Parathyroid adenoma (tissue), 2 donors: Measurements from ENCODE around the gene FES.

Experiments
- H2AFZ ChIP-seq: fragments of 300-600 bp; sonication (generic); one replicate; pipeline ENCODE4 v1.7.0; 2017; ENCODE audit warnings: antibody characterized with exemption, mild to moderate bottlenecking
- H3K27ac ChIP-seq: fragments of 300-600 bp; sonication (generic); one replicate; pipeline ENCODE4 v1.7.0; 2017
- H3K27me3 ChIP-seq: fragments of 300-600 bp; sonication (generic); one replicate; pipeline ENCODE4 v1.7.0; 2017; ENCODE audit warnings: low read length; ENCODE audit not compliant: control insufficient read depth, insufficient read depth
- H3K36me3 ChIP-seq: fragments of 300-600 bp; sonication (generic); one replicate; pipeline ENCODE4 v1.7.0; 2017; ENCODE audit warnings: low read length; ENCODE audit not compliant: control insufficient read depth, insufficient read depth
- H3K4me1 ChIP-seq: fragments of 300-600 bp; sonication (generic); one replicate; pipeline ENCODE4 v1.7.0; 2017; ENCODE audit warnings: control low read depth
- H3K4me2 ChIP-seq: fragments of 300-600 bp; sonication (generic); one replicate; pipeline ENCODE4 v1.7.0; 2017; ENCODE audit warnings: low read length
- H3K4me3 ChIP-seq: fragments of 300-600 bp; sonication (generic); one replicate; pipeline ENCODE4 v1.7.0; 2017; ENCODE audit warnings: low read depth, low read length
- H3K79me2 ChIP-seq: fragments of 300-600 bp; sonication (generic); one replicate; pipeline ENCODE4 v1.7.0; 2017; ENCODE audit warnings: control low read depth
- H3K9ac ChIP-seq: fragments of 300-600 bp; sonication (generic); one replicate; pipeline ENCODE4 v1.7.0; 2017; ENCODE audit warnings: mild to moderate bottlenecking
- H3K9me3 ChIP-seq: fragments of 300-600 bp; sonication (generic); one replicate; pipeline ENCODE4 v1.7.0; 2017; ENCODE audit warnings: low read length; ENCODE audit not compliant: control insufficient read depth
- CTCF ChIP-seq: fragments of 300-600 bp; sonication (generic); IDR thresholded peaks from one replicate; pipeline ENCODE4 v1.7.0; 2017; ENCODE audit warnings: antibody characterized with exemption, mild to moderate bottlenecking
- donor health status: primary hyperparathyroidism.

FES gene

DNA sequence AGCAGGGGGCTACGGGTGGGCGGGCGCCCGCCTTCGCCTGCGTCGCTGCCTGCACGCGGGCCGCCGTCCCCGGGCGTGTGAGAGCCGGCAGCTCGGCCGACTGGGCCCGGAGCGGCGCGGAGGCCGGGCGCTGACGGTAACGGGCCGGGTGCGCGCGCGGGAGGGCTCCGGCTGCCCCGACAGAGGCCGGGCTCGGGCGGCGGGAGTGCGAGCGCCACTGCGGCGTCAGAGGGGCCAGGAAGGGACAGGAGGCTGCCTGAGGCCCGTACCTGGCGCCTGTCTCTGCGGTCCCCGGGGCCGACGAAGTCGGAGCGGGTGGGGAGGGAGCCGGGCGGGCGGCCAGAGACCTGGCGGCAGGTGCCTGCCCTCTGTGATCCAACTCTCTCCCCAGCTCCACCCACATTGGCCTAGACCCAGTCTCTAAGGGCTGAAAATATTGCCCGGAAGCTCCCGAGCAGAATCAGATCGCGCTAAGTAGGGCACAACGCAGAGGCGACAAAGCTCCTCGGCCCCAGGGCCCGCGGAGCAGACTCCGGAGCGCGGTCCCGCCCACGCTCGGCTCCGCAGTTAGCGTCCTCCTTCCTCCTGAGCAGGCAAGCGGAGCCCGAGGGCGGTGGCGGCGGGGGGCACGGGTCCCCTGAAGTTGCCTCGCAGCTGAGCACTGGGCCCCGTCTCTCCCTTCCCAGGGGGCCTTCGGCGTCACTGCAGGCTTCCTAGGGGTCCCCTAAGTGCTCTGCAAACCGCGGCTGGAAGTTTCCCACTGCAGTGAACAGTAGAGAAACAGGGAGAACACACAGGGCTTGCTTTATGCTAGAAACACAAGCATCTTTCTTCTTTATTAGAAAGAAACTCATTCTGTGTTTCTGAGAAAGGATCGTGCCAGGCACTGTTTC, 18.8 kb downstream of the FES start, which contains the start of gene MAN2A2:
TSS of gene MAN2A2 (plus strand) at position 463 of the 893 bp plus-strand sequence. CDS start 906 bp downstream, outside the sequence.
- H3K79me2 ChIP-seq, result peaks cover 3% of the 10 kb centered on the region

GRCh38 chr15:90903733-90904536, 19.6 kb downstream of the FES start:
- no peak for TF ChIP-seq CTCF
- Histone ChIP-seq H3K4me3 (peak overlapping the region; percentile 68), H3K27me3 (no peaks in the 10 kb centered on the region), H3K36me3 (no peaks in the 10 kb centered on the region), H3K9ac (no peak overlapping the region), H2AFZ (peak overlapping the region; percentile 82), H3K79me2 (peaks cover 3% of the 10 kb centered on the region), H3K4me1 (peaks cover 3% of the 10 kb centered on the region), H3K27ac (peak overlapping the region; percentile 73), H3K4me2 (peak overlapping the region; percentile 83), H3K9me3 (no peaks in the 10 kb centered on the region)

More for the DNA sequence above, 18.8 kb downstream of the FES start, which contains the start of gene MAN2A2:
- H3K27ac ChIP-seq, result peak within 1 kb of the TSS; percentile 86
- H3K4me3 ChIP-seq, result peak within 1 kb of the TSS; percentile 68
- peaks cover 3% of the 10 kb centered on the region for H3K4me1 ChIP-seq
- H3K27me3 ChIP-seq, result no peaks in the 10 kb centered on the region
- H2AFZ ChIP-seq, result peak within 1 kb of the TSS; percentile 95
- TF ChIP-seq CTCF, result no peak
- peak within 1 kb of the TSS; percentile 86 for H3K4me2 ChIP-seq
- no peaks in the 10 kb centered on the region for H3K9me3 ChIP-seq
- no peaks in the 10 kb centered on the region for H3K36me3 ChIP-seq
- peak within 1 kb of the TSS; percentile 61 for H3K9ac ChIP-seq

- Histone ChIP-seq H3K9ac (no peak overlapping the region), H3K4me3 (no peak overlapping the region), H2AFZ (no peak overlapping the region), H3K4me1 (peaks cover 3% of the 10 kb centered on the region), H3K27me3 (no peaks in the 10 kb centered on the region), H3K4me2 (no peak overlapping the region), H3K36me3 (no peaks in the 10 kb centered on the region), H3K27ac (no peak overlapping the region), H3K79me2 (peaks cover 3% of the 10 kb centered on the region), H3K9me3 (no peaks in the 10 kb centered on the region)
- TF ChIP-seq CTCF, result no peak
Measured at GRCh38 chr15:90904746-90905145, 20.4 kb downstream of the FES start.

- Histone ChIP-seq H2AFZ (no peak overlapping the region), H3K4me2 (no peak overlapping the region), H3K27ac (no peak overlapping the region), H3K79me2 (peaks cover 3% of the 10 kb centered on the region), H3K9me3 (no peaks in the 10 kb centered on the region), H3K4me1 (peaks cover 3% of the 10 kb centered on the region), H3K36me3 (no peaks in the 10 kb centered on the region), H3K9ac (no peak overlapping the region), H3K27me3 (no peaks in the 10 kb centered on the region), H3K4me3 (no peak overlapping the region)
- no peak for TF ChIP-seq CTCF
Measured at GRCh38 chr15:90905306-90906180, 21.2 kb downstream of the FES start.
